ENCODE measurements around the gene FILIP1L. TPM values are rescaled to one million over a fixed set of nuclear protein-coding genes. Genes with fewer than 3 reads are reported as not detected.

FILIP1L gene
- total RNA-seq (10 to 100 TPM in 1 of 2 donors, 1 to 10 TPM in 1; 8.4 to 18.7 TPM), polyA plus RNA-seq (ENCODE audit: insufficient read length in 2 of 2) (1 to 10 TPM; 4.8 to 4.9 TPM)
- long read RNA-seq, donor 1, partial matches to known transcripts: 0 of 2 reads
- long read RNA-seq, donor 1, other reads (novel, unspliced or antisense): 0 of 2 reads
- long read RNA-seq, donor 2, partial matches to known transcripts: 8 of 8 reads
- long read RNA-seq, donor 2, other reads (novel, unspliced or antisense): 0 of 8 reads
- long read RNA-seq, donor 3, partial matches to known transcripts: 0 of 1 reads
- long read RNA-seq, donor 3, other reads (novel, unspliced or antisense): 0 of 1 reads
- long read RNA-seq, donor 4, partial matches to known transcripts: 0 of 4 reads
- long read RNA-seq, donor 4, other reads (novel, unspliced or antisense): 0 of 4 reads

DNA sequence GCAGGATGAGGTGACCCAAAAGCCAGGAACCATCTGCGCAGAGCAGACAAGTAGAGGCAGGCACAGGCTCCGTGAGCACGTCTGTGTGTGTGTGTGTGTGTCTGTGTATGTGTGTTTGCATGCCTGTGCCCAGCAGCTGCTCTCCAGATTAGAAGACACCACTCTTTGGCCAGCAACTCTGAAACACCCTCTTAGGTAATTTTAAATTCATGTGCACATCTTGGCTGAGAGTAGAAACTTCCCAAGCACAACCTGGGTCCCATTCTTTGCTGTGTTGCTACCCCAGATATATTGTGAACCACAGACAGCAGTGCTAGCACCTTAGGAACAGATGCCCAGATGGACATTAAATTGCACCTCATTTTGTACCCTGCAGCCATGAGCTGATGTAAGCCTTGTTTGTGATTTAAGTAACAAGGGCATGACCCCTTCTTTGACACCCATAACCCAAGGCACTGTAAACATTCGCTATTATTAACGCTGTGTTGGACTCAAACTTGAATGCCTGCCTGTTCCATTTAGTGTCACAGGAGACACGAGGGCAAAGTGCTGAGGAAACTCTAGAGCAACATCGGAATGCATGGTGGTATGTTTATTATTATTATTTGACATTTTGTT, at the start of gene FILIP1L:
FILIP1L (minus strand) TSS at position 89 of the 618 bp plus-strand sequence.
- 97% methylated on average over 5 of the region's 7 CpGs for WGBS (ENCODE audit: insufficient coverage)
- Histone ChIP-seq H3K27ac (ENCODE audit: low read depth, low read length) (no peak within 1 kb of the TSS), H3K4me3 (ENCODE audit: low read depth, low read length) (no peak within 1 kb of the TSS), H3K4me1 (ENCODE audit: control insufficient read depth, insufficient read depth, low read length) (no peaks in the 10 kb centered on the region), H3K27me3 (ENCODE audit: control insufficient read depth, insufficient read depth, low read length) (no peaks in the 10 kb centered on the region), H3K9me3 (ENCODE audit: control insufficient read depth, insufficient read depth, low read length) (no peaks in the 10 kb centered on the region), H3K36me3 (ENCODE audit: control insufficient read depth, insufficient read depth, low read length) (no peaks in the 10 kb centered on the region)
- no peak for DNase-seq (ENCODE audit: low read depth in 4 of 6, low spot score in 6 of 6)

DNA sequence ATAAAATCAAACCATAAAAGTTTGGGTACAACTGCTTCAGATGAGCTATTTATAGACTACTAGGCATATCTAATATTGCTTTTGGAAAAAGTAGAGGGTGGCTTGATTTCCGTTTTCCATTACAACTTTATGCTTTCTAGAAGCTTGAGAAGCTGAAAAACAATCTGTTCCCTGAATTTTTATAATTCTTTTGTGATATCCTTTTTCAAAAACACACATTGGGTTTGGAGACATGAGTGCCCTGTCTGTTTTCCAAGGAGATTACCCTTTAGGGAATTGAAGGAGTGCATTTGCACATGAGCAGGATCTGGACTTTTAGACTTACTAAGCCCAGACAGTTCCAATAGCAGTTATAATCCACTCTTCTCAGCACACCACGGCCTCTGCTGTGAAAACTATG, 49.5 kb upstream of the FILIP1L start:
- WGBS (ENCODE audit: insufficient coverage): 100% methylated on average over 1 of the region's 2 CpGs
- Histone ChIP-seq H3K27me3 (ENCODE audit: control insufficient read depth, insufficient read depth, low read length) (no peaks in the 10 kb centered on the region), H3K9me3 (ENCODE audit: control insufficient read depth, insufficient read depth, low read length) (no peaks in the 10 kb centered on the region), H3K4me1 (ENCODE audit: control insufficient read depth, insufficient read depth, low read length) (no peaks in the 10 kb centered on the region), H3K36me3 (ENCODE audit: control insufficient read depth, insufficient read depth, low read length) (no peaks in the 10 kb centered on the region), H3K27ac (ENCODE audit: low read depth, low read length) (no peak overlapping the region), H3K4me3 (ENCODE audit: low read depth, low read length) (no peak overlapping the region)
- no peak for DNase-seq (ENCODE audit: low read depth in 4 of 6, low spot score in 6 of 6)

DNA sequence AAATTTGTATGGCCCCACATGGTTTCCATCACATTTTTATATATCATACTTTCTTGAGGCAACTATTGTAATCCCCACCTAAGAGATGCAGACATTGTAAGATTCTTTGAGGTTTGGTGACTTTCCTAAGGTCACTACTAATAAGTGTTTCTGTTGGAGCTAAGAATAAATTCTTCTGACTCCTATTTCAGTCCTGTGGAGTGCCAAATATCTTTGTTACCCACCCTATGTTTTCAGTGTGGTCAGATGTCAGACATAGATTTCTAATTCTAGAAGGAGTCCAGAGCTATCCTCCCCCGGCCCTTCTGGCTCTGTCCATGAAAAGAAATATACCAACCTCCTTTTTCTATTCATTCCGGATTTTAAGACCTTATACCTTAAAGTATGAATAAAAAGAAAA, 46.2 kb upstream of the FILIP1L start:
- Histone ChIP-seq H3K27me3 (ENCODE audit: control insufficient read depth, insufficient read depth, low read length) (no peaks in the 10 kb centered on the region), H3K9me3 (ENCODE audit: control insufficient read depth, insufficient read depth, low read length) (peaks cover 3% of the 10 kb centered on the region), H3K36me3 (ENCODE audit: control insufficient read depth, insufficient read depth, low read length) (no peaks in the 10 kb centered on the region), H3K27ac (ENCODE audit: low read depth, low read length) (no peak overlapping the region), H3K4me3 (ENCODE audit: low read depth, low read length) (no peak overlapping the region), H3K4me1 (ENCODE audit: control insufficient read depth, insufficient read depth, low read length) (no peaks in the 10 kb centered on the region)
- DNase-seq (ENCODE audit: low read depth in 4 of 6, low spot score in 6 of 6): no peak
- WGBS (ENCODE audit: insufficient coverage): no CpG with 5 or more reads among the region's 2 CpGs

DNA sequence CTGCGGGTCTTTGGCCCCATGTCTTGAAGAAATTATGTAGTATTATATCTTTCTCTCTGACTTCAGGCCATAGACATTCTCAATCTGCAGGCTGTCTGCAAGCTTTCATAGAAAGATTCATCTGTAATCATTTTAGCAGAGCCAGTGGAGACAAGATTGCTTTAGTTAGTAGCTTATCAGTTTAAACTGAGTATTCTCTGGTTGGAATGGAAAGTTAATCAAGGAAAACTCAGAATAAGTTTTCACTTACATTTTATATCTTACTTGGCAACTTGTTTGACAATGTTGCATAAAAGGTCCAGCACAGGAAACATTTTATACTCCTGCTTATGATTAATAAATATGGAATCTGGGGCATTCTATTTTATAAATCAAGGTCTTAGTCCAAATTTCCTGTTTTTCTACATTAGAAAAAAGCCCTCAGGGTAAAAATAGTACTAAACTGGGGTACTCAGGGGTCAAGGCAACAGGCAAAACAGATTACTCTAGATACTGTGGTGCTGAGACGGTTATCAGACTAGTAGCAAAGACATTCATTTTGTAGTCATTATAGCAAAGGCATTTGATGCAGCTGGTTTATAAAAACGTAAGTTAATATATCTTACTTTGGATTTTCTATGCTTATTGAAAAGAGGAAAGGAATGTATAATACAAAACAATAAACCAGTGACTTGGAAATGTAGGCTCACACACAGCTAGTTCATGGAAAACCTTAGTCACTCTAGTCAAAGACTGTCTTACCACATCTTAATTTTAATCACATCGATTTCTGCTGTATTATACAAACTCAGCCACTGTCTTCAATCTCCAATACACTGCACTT, 45.2 kb upstream of the FILIP1L start:
- whole genome bisulfite sequencing (ENCODE audit: insufficient coverage): 100% methylated on average over 1 of the region's 4 CpGs
- Histone ChIP-seq H3K4me3 (ENCODE audit: low read depth, low read length) (no peak overlapping the region), H3K27ac (ENCODE audit: low read depth, low read length) (peak overlapping the region; percentile 10), H3K9me3 (ENCODE audit: control insufficient read depth, insufficient read depth, low read length) (peaks cover 3% of the 10 kb centered on the region), H3K36me3 (ENCODE audit: control insufficient read depth, insufficient read depth, low read length) (no peaks in the 10 kb centered on the region), H3K4me1 (ENCODE audit: control insufficient read depth, insufficient read depth, low read length) (no peaks in the 10 kb centered on the region), H3K27me3 (ENCODE audit: control insufficient read depth, insufficient read depth, low read length) (no peaks in the 10 kb centered on the region)
- no peak for DNase-seq (ENCODE audit: low read depth in 4 of 6, low spot score in 6 of 6)

DNA sequence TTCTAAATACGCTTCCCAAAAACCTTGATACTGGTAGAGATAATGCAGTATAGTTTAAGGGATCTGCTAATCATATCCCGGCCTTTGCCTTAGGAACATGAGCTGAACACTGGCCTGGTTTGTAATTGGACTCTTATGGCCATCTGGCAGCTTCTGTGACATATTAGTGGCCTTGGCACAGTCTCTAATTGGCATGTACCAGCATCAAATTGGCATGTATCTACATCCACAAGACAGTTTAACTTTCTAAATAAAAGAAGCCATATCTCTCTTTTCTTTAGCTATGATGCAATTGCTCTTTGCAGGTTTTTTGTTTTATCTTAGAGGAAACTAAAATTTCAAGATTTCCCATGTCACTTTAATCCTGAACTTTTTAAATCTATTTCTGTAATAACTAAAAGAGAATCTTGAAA, 44.6 kb upstream of the FILIP1L start:
- peak in 3 of 6 donors; percentile 6 to 68 (median 49) for DNase-seq (ENCODE audit: low read depth in 4 of 6, low spot score in 6 of 6)
- 83% methylated on average over 1 of the region's 2 CpGs for whole genome bisulfite sequencing (ENCODE audit: insufficient coverage)
- Histone ChIP-seq H3K36me3 (ENCODE audit: control insufficient read depth, insufficient read depth, low read length) (no peaks in the 10 kb centered on the region), H3K4me1 (ENCODE audit: control insufficient read depth, insufficient read depth, low read length) (no peaks in the 10 kb centered on the region), H3K27me3 (ENCODE audit: control insufficient read depth, insufficient read depth, low read length) (no peaks in the 10 kb centered on the region), H3K4me3 (ENCODE audit: low read depth, low read length) (no peak overlapping the region), H3K27ac (ENCODE audit: low read depth, low read length) (no peak overlapping the region), H3K9me3 (ENCODE audit: control insufficient read depth, insufficient read depth, low read length) (peaks cover 3% of the 10 kb centered on the region)

DNA sequence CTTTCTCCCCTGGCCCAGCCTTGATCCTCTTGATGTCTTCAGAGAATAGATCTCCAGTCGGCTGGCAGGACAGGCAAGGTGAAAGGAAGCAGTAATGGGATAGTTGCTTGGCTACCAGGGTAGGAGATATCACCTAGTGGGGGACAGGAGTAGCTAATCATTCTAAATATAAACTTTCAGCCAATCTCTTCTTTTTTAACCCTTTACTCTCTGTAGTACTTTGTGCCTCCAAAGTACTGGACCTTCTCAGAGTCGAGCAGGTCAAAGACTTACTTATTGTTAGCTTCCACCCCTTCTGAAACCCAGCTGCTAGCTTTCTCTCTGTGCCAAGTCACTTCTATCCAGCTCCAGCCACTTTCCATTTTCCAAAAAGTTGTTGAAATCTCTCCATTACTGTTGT, 43.4 kb upstream of the FILIP1L start:
- 63% methylated on average over 1 of the region's 2 CpGs for WGBS (ENCODE audit: insufficient coverage)
- Histone ChIP-seq H3K4me1 (ENCODE audit: control insufficient read depth, insufficient read depth, low read length) (no peaks in the 10 kb centered on the region), H3K27me3 (ENCODE audit: control insufficient read depth, insufficient read depth, low read length) (no peaks in the 10 kb centered on the region), H3K9me3 (ENCODE audit: control insufficient read depth, insufficient read depth, low read length) (peaks cover 3% of the 10 kb centered on the region), H3K27ac (ENCODE audit: low read depth, low read length) (no peak overlapping the region), H3K4me3 (ENCODE audit: low read depth, low read length) (no peak overlapping the region), H3K36me3 (ENCODE audit: control insufficient read depth, insufficient read depth, low read length) (no peaks in the 10 kb centered on the region)
- no peak for DNase-seq (ENCODE audit: low read depth in 4 of 6, low spot score in 6 of 6)

DNA sequence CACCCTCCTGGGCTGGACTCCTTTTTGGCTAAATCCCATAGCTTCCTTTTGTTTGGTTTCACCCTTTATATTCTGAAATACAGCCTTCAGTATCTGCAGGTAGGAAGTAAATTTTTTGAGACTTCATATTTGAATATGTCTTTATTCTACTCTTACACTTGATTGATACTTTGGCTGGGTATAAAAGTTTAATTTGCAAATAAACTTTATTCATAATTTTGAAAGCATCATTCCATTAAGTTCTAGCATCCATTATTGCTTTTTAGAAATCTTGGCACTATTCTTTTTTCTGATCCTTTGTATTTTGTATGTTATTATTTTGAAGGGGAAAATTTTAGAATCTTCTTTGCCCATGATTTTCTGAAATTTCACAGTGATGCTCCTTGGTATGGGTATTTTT, 41.3 kb upstream of the FILIP1L start:
- H3K4me1 ChIP-seq (ENCODE audit: control insufficient read depth, insufficient read depth, low read length): no peaks in the 10 kb centered on the region

DNA sequence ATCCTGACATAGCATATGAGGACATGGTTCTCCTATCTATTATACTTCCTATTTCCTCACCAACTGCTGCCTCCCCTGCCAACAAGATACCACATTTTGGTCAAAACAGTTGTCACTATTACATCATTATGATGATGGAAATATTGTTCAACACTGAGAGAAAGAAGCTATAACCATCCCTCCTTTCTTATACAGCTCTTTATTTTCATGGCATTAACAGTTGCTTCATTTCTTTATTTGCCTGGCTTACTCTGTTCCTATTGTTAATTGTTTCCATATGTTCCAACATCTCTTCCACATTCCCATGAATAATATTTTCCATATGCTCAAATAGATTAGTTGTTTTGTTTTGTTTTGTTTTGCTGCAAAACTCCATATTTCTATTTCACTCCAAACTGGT, 40.8 kb upstream of the FILIP1L start:
- Histone ChIP-seq H3K4me1 (ENCODE audit: control insufficient read depth, insufficient read depth, low read length) (no peaks in the 10 kb centered on the region), H3K27me3 (ENCODE audit: control insufficient read depth, insufficient read depth, low read length) (no peaks in the 10 kb centered on the region), H3K9me3 (ENCODE audit: control insufficient read depth, insufficient read depth, low read length) (peaks cover 3% of the 10 kb centered on the region), H3K36me3 (ENCODE audit: control insufficient read depth, insufficient read depth, low read length) (no peaks in the 10 kb centered on the region), H3K27ac (ENCODE audit: low read depth, low read length) (no peak overlapping the region), H3K4me3 (ENCODE audit: low read depth, low read length) (no peak overlapping the region)
- DNase-seq (ENCODE audit: low read depth in 4 of 6, low spot score in 6 of 6): no peak

More for the DNA sequence above, 41.3 kb upstream of the FILIP1L start:
- no peak overlapping the region for H3K27ac ChIP-seq (ENCODE audit: low read depth, low read length)
- DNase-seq (ENCODE audit: low read depth in 4 of 6, low spot score in 6 of 6): no peak
- H3K4me3 ChIP-seq (ENCODE audit: low read depth, low read length): no peak overlapping the region
- H3K9me3 ChIP-seq (ENCODE audit: control insufficient read depth, insufficient read depth, low read length): peaks cover 3% of the 10 kb centered on the region
- no peaks in the 10 kb centered on the region for H3K27me3 ChIP-seq (ENCODE audit: control insufficient read depth, insufficient read depth, low read length)
- H3K36me3 ChIP-seq (ENCODE audit: control insufficient read depth, insufficient read depth, low read length): no peaks in the 10 kb centered on the region

DNA sequence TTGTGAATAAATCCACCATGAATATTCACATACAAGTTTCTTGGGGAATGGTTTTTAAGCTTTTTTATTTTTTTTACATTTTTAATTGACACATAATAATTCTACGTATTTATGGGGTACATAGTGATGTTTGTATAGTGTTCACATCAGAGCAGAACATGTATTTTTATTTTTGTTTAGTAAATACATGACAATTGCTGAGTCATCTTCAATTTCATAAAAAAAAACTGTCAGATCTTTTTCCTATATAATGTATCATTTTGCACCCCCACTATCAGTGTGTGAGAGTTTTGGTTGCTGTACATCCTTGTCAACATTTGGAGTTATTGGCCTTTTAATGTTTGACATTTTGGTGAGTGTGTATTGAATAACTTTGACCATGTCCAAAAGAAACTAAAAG, 39.9 kb upstream of the FILIP1L start:
- no CpG with 5 or more reads among the region's 1 CpG for whole genome bisulfite sequencing (ENCODE audit: insufficient coverage)
- Histone ChIP-seq H3K36me3 (ENCODE audit: control insufficient read depth, insufficient read depth, low read length) (no peaks in the 10 kb centered on the region), H3K27me3 (ENCODE audit: control insufficient read depth, insufficient read depth, low read length) (no peaks in the 10 kb centered on the region), H3K4me1 (ENCODE audit: control insufficient read depth, insufficient read depth, low read length) (no peaks in the 10 kb centered on the region), H3K9me3 (ENCODE audit: control insufficient read depth, insufficient read depth, low read length) (peaks cover 3% of the 10 kb centered on the region), H3K27ac (ENCODE audit: low read depth, low read length) (no peak overlapping the region), H3K4me3 (ENCODE audit: low read depth, low read length) (no peak overlapping the region)
- no peak for DNase-seq (ENCODE audit: low read depth in 4 of 6, low spot score in 6 of 6)
